ENCODE results near the gene PCSK4.
A peak's percentile ranks its signal among the peaks of the same experiment; 100 is the strongest.

The PCSK4 gene

GRCh38 chr19:1494115-1494815, 4.1 kb upstream of the PCSK4 start:
- intact Hi-C loops (cut with DNase I; ENCODE audit: low total_unique reads) = loop anchor here (5.0 kb wide), 1 partner anchor 257 kb away; the partner anchor contains the start of gene CBARP
- Histone ChIP-seq H3K4me1 (peaks cover 0 to 24% (median 16%) of the 10 kb centered on the region in 4 donors), H3K4me3 (no peak overlapping the region), H3K27me3 (peaks cover 0 to 50% of the 10 kb centered on the region in 2 donors), H3K9me3 (no peaks in the 10 kb centered on the region), H3K27ac (no peak overlapping the region), H3K36me3 (no peaks in the 10 kb centered on the region)
- TF ChIP-seq CTCF (IDR thresholded peaks at IDR 0.05) = no peak
- DNase-seq = no peak

DNA sequence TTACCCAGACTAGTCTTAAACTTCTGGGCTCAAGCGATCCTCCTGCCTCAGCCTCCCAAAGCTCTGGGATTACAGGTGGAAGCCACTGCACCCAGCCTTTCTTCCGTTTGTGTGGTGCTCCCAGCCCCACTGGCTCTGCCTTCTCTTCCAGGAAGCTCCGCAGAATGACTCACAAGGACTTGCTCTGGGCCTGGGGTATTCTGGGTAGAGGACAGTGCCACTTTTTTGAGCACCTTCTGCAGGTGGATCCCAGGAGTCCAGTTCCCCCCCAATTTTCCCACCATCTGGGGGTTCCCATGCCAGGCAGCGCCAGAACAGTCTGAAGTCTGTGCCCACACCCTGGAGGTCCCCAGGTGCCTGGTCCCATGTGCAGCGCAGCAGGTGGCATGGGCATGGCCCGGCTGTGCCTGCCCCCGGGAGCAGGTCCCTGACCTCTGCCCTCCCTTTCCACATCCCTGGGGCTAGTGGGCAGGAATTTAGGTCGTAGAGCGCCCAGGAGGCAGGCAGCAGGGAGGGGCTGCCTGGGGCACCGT, 2.4 kb upstream of the PCSK4 start:
- Histone ChIP-seq H3K9me3 (no peaks in the 10 kb centered on the region), H3K36me3 (no peaks in the 10 kb centered on the region), H3K4me3 (no peak overlapping the region), H3K27ac (no peak overlapping the region), H3K4me1 (peaks cover 0 to 24% (median 16%) of the 10 kb centered on the region in 4 donors), H3K27me3 (peaks cover 0 to 42% of the 10 kb centered on the region in 2 donors)
- no peak for DNase-seq
- no peak for TF ChIP-seq CTCF (IDR thresholded peaks at IDR 0.05)
- intact Hi-C loops (cut with DNase I; ENCODE audit: low total_unique reads) = loop anchor here (5.0 kb wide), 1 partner anchor 255 kb away; the partner anchor contains the start of gene CBARP

DNA sequence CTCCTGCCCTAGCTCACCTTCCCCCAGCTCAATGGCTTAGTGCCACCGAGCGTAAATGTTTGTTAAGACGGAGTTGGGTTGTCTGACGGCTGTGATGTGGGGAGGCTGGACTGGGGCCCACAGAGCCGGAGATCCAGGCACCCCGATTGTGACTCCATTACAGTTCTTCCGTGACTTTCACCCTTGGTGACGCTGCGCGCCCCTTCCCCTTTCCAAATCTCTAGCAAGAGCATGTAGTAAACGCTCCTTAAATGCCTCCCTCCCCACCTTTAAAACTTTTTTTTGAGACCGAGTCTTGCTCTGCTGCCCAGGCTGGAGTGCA, 1.7 kb upstream of the PCSK4 start:
- no peak for DNase-seq
- Histone ChIP-seq H3K36me3 (no peaks in the 10 kb centered on the region), H3K4me1 (peaks cover 0 to 24% (median 16%) of the 10 kb centered on the region in 4 donors), H3K27me3 (peaks cover 0 to 34% of the 10 kb centered on the region in 2 donors), H3K4me3 (no peak overlapping the region), H3K9me3 (no peaks in the 10 kb centered on the region), H3K27ac (no peak overlapping the region)
- intact Hi-C loops (cut with DNase I; ENCODE audit: low total_unique reads) = loop anchor here (5.0 kb wide), 1 partner anchor 255 kb away; the partner anchor contains the start of gene CBARP
- TF ChIP-seq CTCF (IDR thresholded peaks at IDR 0.05) = no peak

DNA sequence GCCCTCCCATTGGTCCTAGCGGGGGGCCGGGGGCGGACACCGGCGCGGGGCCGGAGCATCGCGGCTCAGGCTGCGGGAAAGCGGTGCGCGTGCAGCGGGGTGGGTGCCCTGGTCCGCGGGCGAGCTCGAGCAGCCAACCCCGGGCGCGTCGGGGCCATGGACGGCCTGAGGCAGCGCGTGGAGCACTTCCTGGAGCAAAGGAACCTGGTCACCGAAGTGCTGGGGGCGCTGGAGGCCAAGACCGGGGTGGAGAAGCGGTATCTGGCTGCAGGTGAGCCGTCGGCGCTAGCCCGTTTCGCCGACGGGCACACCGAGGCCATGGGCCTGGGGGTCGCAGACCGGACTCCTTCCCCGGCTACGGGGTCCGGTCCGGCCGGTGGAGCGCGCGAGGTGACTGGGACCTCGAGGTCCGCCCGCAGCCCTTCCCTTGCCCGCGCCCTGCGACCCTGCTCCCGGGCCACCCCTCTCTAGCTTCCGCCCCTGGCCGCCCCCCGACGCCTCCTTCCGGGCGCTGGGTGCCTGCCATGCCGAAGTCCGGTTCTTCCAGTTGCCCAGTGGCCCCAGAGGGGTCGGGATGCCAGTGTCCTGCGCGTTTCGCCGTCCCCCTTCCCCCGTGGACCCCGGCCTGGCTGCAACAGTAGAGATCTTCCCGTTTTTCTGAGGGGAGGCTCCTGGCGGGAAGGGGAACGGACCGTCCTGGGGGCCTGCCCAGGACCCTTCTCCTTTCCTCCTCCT, 1.1 kb upstream of the PCSK4 start, which contains the start of gene REEP6:
REEP6 (plus strand) TSS at position 68 of the 735 bp plus-strand sequence; CDS start at position 157, 89 bp downstream.
- intact Hi-C loops (cut with DNase I; ENCODE audit: low total_unique reads) = loop anchor here (5.0 kb wide), 1 partner anchor 254 kb away; the partner anchor contains the start of gene CBARP
- H3K4me3 ChIP-seq = peak within 1 kb of the TSS; percentile 50 to 63
- peak within 1 kb of the TSS; percentile 59 to 62 for H3K27ac ChIP-seq
- TF ChIP-seq CTCF (IDR thresholded peaks at IDR 0.05) = no peak
- H3K9me3 ChIP-seq = no peaks in the 10 kb centered on the region
- H3K27me3 ChIP-seq = peaks cover 0 to 29% of the 10 kb centered on the region in 2 donors
- no peaks in the 10 kb centered on the region for H3K36me3 ChIP-seq
- H3K4me1 ChIP-seq = peaks cover 0 to 21% (median 16%) of the 10 kb centered on the region in 4 donors
- DNase-seq = no peak

GRCh38 chr19:1489463-1490310, 463 bp downstream of the PCSK4 start:
- peaks cover 0 to 20% of the 10 kb centered on the region in 2 donors for H3K27me3 ChIP-seq
- H3K4me1 ChIP-seq = peaks cover 0 to 21% (median 16%) of the 10 kb centered on the region in 4 donors
- intact Hi-C loops (cut with DNase I; ENCODE audit: low total_unique reads) = loop anchor here (5.0 kb wide), 1 partner anchor 252 kb away; the partner anchor contains the start of gene CBARP
- H3K36me3 ChIP-seq = no peaks in the 10 kb centered on the region
- no peak for TF ChIP-seq CTCF (IDR thresholded peaks at IDR 0.05)
- DNase-seq = no peak
- peak overlapping the region; percentile 50 to 63 for H3K4me3 ChIP-seq
- H3K9me3 ChIP-seq = no peaks in the 10 kb centered on the region
- H3K27ac ChIP-seq = peak overlapping the region; percentile 59 to 62

Measured in tibial artery (tissue), 4 donors.